KMS-11 (cell line): ENCODE data around the gene HSD11B2.

Experiments used
- H2AFZ ChIP-seq: fragments of 200-600 bp; sonication (generic); 2 replicates; pipeline ENCODE4 v1.6.1; 2016; ENCODE audit warnings: antibody characterized with exemption, mixed run types, low read depth
- H3K27ac ChIP-seq: fragments of 200-600 bp; sonication (generic); 2 replicates; pipeline ENCODE4 v1.6.1; 2016; ENCODE audit warnings: mild to moderate bottlenecking, mixed run types
- H3K27me3 ChIP-seq: fragments of 200-600 bp; sonication (generic); 2 replicates; pipeline ENCODE4 v1.6.1; 2017; ENCODE audit warnings: mild to moderate bottlenecking, low read depth, mixed run types, moderate library complexity; ENCODE audit not compliant: insufficient read depth
- H3K36me3 ChIP-seq: fragments of 200-600 bp; sonication (generic); 2 replicates; pipeline ENCODE4 v1.6.1; 2017; ENCODE audit warnings: mild to moderate bottlenecking, mixed run types; ENCODE audit not compliant: insufficient read depth
- H3K4me1 ChIP-seq: fragments of 200-600 bp; sonication (generic); 2 replicates; pipeline ENCODE4 v1.6.1; 2016; ENCODE audit warnings: mild to moderate bottlenecking, low read depth, mixed run types; ENCODE audit not compliant: poor library complexity, severe bottlenecking
- H3K4me2 ChIP-seq: fragments of 200-600 bp; sonication (generic); 2 replicates; pipeline ENCODE4 v1.7.0; 2016; ENCODE audit warnings: mild to moderate bottlenecking, mixed run types
- H3K4me3 ChIP-seq: fragments of 200-600 bp; sonication (generic); IDR thresholded peaks from 2 replicates; pipeline ENCODE4 v1.6.1; 2017; ENCODE audit warnings: low read depth, low read length, mixed read lengths; ENCODE audit not compliant: insufficient read depth
- H3K79me2 ChIP-seq: fragments of 200-600 bp; sonication (generic); 2 replicates; pipeline ENCODE4 v1.6.1; 2016; ENCODE audit warnings: low read depth, mixed run types; ENCODE audit not compliant: insufficient read depth
- H3K9ac ChIP-seq: fragments of 200-600 bp; sonication (generic); 2 replicates; pipeline ENCODE4 v1.6.1; 2016; ENCODE audit warnings: mild to moderate bottlenecking, mixed run types
- H4K20me1 ChIP-seq: fragments of 200-600 bp; sonication (generic); 2 replicates; pipeline ENCODE4 v1.6.1; 2016; ENCODE audit warnings: mild to moderate bottlenecking, mixed run types; ENCODE audit not compliant: insufficient read depth
- CTCF ChIP-seq: fragments of 200-600 bp; sonication (generic); conservative IDR thresholded peaks from 2 replicates; pipeline ENCODE4 v1.6.1; 2017; ENCODE audit warnings: low read depth, mild to moderate bottlenecking, antibody characterized with exemption, low read length, moderate library complexity, mixed read lengths

Gene HSD11B2

GRCh38 chr16:67387479-67388079 is 43.3 kb upstream of the HSD11B2 start:
- H3K27ac ChIP-seq, result no peak overlapping the region
- TF ChIP-seq CTCF, result no peak
- no peaks in the 10 kb centered on the region for H3K4me1 ChIP-seq
- H3K27me3 ChIP-seq, result no peaks in the 10 kb centered on the region
- H3K4me2 ChIP-seq, result no peak overlapping the region
- no peak overlapping the region for H3K9ac ChIP-seq
- no peak overlapping the region for H3K4me3 ChIP-seq
- H4K20me1 ChIP-seq, result no peaks in the 10 kb centered on the region
- H2AFZ ChIP-seq, result no peak overlapping the region
- H3K36me3 ChIP-seq, result no peaks in the 10 kb centered on the region
- no peaks in the 10 kb centered on the region for H3K79me2 ChIP-seq

GRCh38 chr16:67388191-67388590 is 42.7 kb upstream of the HSD11B2 start:
- Histone ChIP-seq H3K27ac (no peak overlapping the region), H3K4me3 (no peak overlapping the region), H3K4me2 (no peak overlapping the region), H3K79me2 (no peaks in the 10 kb centered on the region), H3K36me3 (no peaks in the 10 kb centered on the region), H3K9ac (no peak overlapping the region), H3K27me3 (no peaks in the 10 kb centered on the region; the same call in 1 of the 2 replicates), H2AFZ (no peak overlapping the region), H3K4me1 (no peaks in the 10 kb centered on the region), H4K20me1 (no peaks in the 10 kb centered on the region)
- no peak for TF ChIP-seq CTCF

GRCh38 chr16:67388591-67388990 is 42.3 kb upstream of the HSD11B2 start:
- H2AFZ ChIP-seq, result no peak overlapping the region
- no peak for TF ChIP-seq CTCF
- no peak overlapping the region for H3K9ac ChIP-seq
- H3K4me1 ChIP-seq, result no peaks in the 10 kb centered on the region
- no peaks in the 10 kb centered on the region for H3K79me2 ChIP-seq
- no peaks in the 10 kb centered on the region for H3K36me3 ChIP-seq
- no peaks in the 10 kb centered on the region; the same call in 1 of the 2 replicates for H3K27me3 ChIP-seq
- H4K20me1 ChIP-seq, result no peaks in the 10 kb centered on the region
- no peak overlapping the region for H3K27ac ChIP-seq
- no peak overlapping the region for H3K4me3 ChIP-seq
- H3K4me2 ChIP-seq, result no peak overlapping the region

GRCh38 chr16:67389911-67390815 is 40.8 kb upstream of the HSD11B2 start:
- Histone ChIP-seq H2AFZ (no peak overlapping the region), H3K36me3 (no peaks in the 10 kb centered on the region), H3K27me3 (no peaks in the 10 kb centered on the region; the same call in 1 of the 2 replicates), H3K4me1 (peaks cover under 1% of the 10 kb centered on the region), H3K4me3 (no peak overlapping the region), H3K79me2 (no peaks in the 10 kb centered on the region), H3K9ac (no peak overlapping the region), H4K20me1 (no peaks in the 10 kb centered on the region), H3K27ac (no peak overlapping the region), H3K4me2 (no peak overlapping the region)
- no peak for TF ChIP-seq CTCF
